Subcutaneous adipose tissue (tissue), 4 donors: Measurements from ENCODE around the gene SIGLEC1. TPM values are rescaled to one million over a fixed set of nuclear protein-coding genes. Genes with fewer than 3 reads are reported as not detected.

Experiments
- total RNA-seq, 4 donors: library from RNA; depleted of rRNA; stranded (reverse); fragments of >200 nt; gene quantifications; one replicate each; pipeline ENCODE4 v1.1.0, GENCODE V29; 2016
- TF ChIP-seq, protein P1 (sequence below): fragments of 450-650 bp; IDR thresholded peaks from one replicate; pipeline ENCODE4 v1.5.1; 2016; ENCODE audit warnings: low read depth, mild to moderate bottlenecking, control low read depth, antibody characterized with exemption, moderate library complexity

The SIGLEC1 gene
- total RNA-seq, result 10 to 100 TPM; 33.2 to 47.8 (median 37.5) TPM

DNA sequence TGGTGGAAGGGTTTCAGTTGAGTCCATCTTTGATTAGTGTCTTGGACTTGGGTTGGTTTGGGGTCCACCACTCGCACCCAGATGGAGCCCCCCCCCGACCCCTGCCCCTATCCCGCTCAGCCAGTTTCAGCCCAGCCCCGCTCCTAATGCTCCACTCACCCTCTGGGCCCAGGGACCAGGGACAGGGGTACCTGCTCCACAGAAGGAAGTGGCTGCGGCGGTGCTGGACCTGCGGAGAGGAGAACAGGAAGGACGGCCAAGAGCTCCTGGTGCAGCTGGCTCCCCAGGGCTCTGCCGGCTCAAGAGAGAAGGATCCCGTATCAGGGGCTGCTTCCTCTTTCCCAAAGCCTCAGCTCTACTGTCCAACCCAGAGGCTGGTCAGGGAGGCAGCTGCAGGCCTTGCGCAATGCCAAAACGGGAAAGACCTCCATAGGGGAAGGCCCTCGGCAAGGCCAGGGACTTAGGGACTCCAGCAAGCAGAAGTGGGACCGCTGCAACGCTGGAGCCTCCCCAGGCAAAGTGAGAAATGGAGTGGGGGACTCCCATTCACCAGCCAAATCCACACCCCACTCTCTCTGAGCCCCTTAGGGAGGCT, at the start of gene SIGLEC1:
Gene SIGLEC1, minus strand, starts transcription at position 322 of the 595 bp plus-strand sequence. CDS start 5,472 bp downstream, outside the sequence.
- TF ChIP-seq, protein P1, sequence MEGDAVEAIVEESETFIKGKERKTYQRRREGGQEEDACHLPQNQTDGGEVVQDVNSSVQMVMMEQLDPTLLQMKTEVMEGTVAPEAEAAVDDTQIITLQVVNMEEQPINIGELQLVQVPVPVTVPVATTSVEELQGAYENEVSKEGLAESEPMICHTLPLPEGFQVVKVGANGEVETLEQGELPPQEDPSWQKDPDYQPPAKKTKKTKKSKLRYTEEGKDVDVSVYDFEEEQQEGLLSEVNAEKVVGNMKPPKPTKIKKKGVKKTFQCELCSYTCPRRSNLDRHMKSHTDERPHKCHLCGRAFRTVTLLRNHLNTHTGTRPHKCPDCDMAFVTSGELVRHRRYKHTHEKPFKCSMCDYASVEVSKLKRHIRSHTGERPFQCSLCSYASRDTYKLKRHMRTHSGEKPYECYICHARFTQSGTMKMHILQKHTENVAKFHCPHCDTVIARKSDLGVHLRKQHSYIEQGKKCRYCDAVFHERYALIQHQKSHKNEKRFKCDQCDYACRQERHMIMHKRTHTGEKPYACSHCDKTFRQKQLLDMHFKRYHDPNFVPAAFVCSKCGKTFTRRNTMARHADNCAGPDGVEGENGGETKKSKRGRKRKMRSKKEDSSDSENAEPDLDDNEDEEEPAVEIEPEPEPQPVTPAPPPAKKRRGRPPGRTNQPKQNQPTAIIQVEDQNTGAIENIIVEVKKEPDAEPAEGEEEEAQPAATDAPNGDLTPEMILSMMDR, result no peak

DNA sequence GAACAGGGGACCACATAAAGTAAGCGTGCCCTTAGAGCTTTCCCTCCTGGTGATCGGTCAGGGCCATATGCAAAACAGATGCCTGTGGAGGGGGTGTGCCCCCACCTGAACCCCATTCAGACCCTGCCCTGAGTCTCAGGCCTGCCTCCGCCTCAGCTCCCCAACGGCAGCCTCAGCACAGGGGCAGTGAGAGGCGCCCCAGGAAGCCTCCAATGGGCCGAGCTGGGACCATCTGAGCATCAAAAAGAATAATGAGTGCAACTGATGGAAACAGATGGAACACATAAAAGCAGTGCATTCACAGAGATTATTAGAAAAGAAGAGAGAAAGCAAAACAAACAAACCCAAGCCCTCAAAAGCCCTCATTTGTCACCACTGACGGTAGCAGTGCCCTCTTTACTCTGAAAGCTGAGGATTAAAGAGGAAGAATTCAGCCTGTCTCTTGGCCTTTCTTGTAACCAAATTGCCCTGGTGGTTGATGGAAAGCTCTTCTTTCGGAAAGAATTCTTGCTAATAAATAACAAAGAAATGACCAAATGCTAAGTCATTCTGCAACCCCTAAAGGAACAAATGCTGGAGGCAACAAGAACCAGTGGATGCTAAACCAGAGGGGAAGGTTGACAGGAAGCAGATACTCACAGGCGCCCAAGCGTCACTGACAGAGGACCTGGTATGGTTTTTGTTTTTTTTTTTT, 48.4 kb upstream of the SIGLEC1 start:
- TF ChIP-seq, protein P1, result no peak

DNA sequence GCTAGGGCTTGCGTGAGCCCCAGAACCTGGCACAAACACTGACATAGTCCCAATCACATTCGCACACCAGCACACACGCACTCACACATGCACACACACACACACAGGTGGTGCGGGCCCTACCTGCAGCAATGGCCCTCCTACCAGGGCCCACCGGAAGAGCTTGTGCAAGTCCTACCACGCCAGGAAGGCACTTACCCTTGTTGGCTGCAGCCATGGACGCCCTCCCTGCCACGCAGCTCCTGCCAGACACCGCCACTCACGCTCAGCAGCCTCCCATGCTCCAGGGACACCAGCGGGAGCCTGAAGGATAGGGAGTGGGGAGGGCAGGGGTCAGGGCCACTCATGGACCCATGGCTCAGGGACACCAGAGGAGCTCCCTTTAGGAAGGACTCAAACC, 47.5 kb upstream of the SIGLEC1 start:
- TF ChIP-seq, protein P1, result no peak

DNA sequence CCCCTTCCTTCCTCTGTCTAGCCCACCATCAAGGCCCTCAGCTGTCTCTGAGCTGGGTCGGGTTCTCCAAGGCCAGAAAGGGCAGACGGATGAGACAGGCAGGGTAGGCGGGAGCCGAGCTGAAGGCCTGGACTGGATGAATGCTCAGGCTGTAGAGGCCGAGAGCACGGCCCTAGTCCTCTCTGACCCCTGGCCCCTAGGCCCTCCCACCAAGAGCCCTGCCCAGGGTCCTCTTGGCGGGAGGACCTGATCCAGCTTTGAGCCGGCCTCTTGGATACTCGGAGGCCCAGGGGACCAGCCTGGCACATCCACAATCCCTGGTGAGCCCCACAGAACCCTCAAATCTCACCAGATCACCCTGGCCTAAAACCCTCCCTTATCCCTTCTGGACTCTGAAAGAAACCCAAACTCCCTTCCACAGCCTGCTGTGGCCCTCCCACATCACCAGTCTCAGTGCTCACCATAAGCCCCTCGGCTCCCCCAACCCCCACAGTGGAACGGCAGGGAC, 47.0 kb upstream of the SIGLEC1 start:
- TF ChIP-seq, protein P1, result no peak

DNA sequence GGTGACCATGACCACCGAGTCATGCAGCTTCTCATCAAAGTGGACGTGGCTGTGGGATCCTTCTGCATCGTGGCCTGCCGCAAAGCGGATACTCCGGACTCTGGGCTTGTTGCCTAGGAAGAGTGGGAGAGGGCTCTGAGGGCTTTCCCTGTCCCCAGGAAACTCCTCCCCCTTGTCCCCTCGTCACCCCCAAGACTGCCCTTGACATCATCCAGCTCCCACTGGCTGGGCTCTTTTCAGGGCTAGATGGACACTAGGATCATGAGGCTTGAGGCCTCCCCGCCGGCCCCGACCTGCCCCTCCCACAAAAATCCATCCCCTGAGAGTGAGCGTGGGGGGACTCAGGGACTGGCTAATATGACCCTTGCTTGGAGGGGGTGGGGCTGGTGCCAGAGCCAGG, 46.2 kb upstream of the SIGLEC1 start:
- TF ChIP-seq, protein P1, result no peak

DNA sequence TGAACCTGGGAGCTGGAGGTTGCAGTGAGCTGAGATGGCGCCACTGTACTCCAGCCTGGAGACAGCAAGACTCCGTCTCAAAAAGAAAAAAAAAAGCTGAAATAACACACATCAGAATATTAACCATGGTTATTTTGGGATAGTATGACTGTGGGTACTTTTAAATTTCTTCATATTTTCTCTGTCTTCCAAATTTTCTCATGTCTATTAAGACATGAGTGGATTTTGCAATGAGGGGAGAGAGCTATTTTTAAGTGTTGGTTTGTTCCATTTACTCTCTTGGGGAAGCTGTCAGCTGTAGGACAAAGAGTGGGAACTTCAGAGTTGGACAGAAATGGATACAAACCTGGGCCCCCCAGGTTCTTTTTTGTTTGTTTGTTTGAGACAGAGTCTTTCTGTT, 44.9 kb upstream of the SIGLEC1 start:
- TF ChIP-seq, protein P1, result no peak

DNA sequence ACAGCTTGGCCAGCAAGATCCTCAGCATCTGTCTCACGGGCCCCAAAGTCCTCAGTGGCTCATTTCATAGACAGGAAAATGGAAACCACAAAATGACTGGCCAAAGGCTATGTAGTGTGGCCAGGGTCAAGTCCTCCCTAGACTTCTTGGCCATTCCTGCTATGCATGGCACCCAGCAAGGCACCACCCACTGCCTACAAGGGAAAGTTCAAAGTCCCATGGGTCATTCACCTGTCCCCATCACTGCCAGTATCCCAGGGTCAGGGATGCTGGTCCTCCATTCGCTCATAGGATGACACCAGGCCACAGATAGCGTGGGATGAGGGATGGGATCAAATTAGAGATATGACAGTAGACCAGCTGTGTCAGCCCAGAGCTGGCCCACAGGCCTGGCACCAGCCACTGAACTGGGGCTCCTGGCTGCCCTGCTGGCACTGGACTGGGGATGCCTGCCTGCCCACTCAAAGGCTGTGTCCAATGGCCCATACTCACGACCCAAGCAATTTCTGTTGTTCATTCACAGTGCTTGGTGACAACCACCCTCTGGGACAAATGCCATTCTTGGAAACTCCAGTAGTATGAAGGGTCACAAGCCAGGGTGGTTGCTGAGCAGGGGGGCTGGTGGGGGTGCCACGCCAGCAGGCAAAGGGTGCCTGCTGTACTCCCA, 43.5 kb upstream of the SIGLEC1 start:
- TF ChIP-seq, protein P1, result no peak
